ENCODE measurements around the gene WDFY4. TPM values are rescaled to one million over a fixed set of nuclear protein-coding genes. Genes with fewer than 3 reads are reported as not detected.

Gene WDFY4
- total and polyA plus RNA-seq, 2 of the 4 experiments (the other 2 are of a cell fraction): not detected

- Histone ChIP-seq H3K4me3 (ENCODE audit: insufficient read depth, low read depth, low read length) (no peak overlapping the region), H4K91ac (ENCODE audit: insufficient read depth, low read depth, low read length) (no peak overlapping the region), H2BK120ac (ENCODE audit: low read depth, low read length) (no peak overlapping the region), H2AFZ (replicated peaks; ENCODE audit: low read length, poor library complexity) (no peak overlapping the region), H2BK5ac (ENCODE audit: low read depth, low read length, poor library complexity, severe bottlenecking) (no peak overlapping the region), H3K9me3 (ENCODE audit: control insufficient read depth, insufficient read depth, low read length) (no peaks in the 10 kb centered on the region), H3K4me1 (ENCODE audit: control insufficient read depth, insufficient read depth, low read length) (no peaks in the 10 kb centered on the region), H3K14ac (replicated peaks; ENCODE audit: low read depth, low read length) (no peak overlapping the region), H3K27ac (ENCODE audit: insufficient read depth, low read length) (no peak overlapping the region), H2AK9ac (replicated peaks; ENCODE audit: low read depth, low read length, poor library complexity) (no peak overlapping the region), H3K23ac (ENCODE audit: low read depth, low read length) (no peak overlapping the region), H3K9me1 (ENCODE audit: insufficient read depth, low read length) (no peaks in the 10 kb centered on the region), H3K4me2 (ENCODE audit: low read depth, low read length) (no peak overlapping the region), H2BK20ac (ENCODE audit: low read depth, low read length) (no peak overlapping the region), H3K56ac (ENCODE audit: extremely low read depth, insufficient read depth, low read length) (no peak overlapping the region), H3K27me3 (ENCODE audit: control insufficient read depth, insufficient read depth, low read length) (peaks cover 4% of the 10 kb centered on the region), H4K20me1 (ENCODE audit: insufficient read depth, low read length) (no peaks in the 10 kb centered on the region), H2BK15ac (ENCODE audit: low read depth, low read length) (no peak overlapping the region), H4K8ac (ENCODE audit: low read depth in 2 of 2, low read length in 2 of 2) (no peak overlapping the region), H3K4ac (ENCODE audit: low read depth, low read length) (no peak overlapping the region), H3K79me1 (ENCODE audit: low read depth in 1 of 2, low read length in 2 of 2) (no peaks in the 10 kb centered on the region), H3K18ac (ENCODE audit: low read depth, low read length) (no peak overlapping the region), H3K9ac (ENCODE audit: low read depth, low read length) (no peak overlapping the region), H4K5ac (ENCODE audit: low read depth, low read length) (no peak overlapping the region), H2AK5ac (ENCODE audit: low read depth, low read length) (no peak overlapping the region), H3K36me3 (ENCODE audit: control insufficient read depth, insufficient read depth, low read length) (no peaks in the 10 kb centered on the region)
- no peak for ATAC-seq (ENCODE audit: low read depth)
- no TSS peak for BruUV-seq (replicated peaks)
- WGBS, 2 experiments (ENCODE audit: extremely low coverage in 2 of 2, insufficient read length in 1 of 2): no CpG with 5 or more reads among the region's 4 CpGs
- in situ Hi-C loops (cut with MboI; ENCODE audit: low sequenced_read_pairs): no loop called here
- POLR2A ChIA-PET (ENCODE audit: unreplicated experiment): interaction anchor here (0.6 kb wide), 1 partner anchor 72 kb away, joined by 3 read pairs; no protein-coding TSS in a partner anchor
- intact Hi-C loops (cut with micrococcal nuclease): no loop called here
- CTCF ChIA-PET: no interaction called here
- dilution Hi-C loops (cut with HindIII; ENCODE audit: low sequenced_read_pairs, unreplicated experiment): no loop called here
- DNase-seq: no peak
- TF ChIP-seq FOS (IDR thresholded peaks at IDR 0.05; ENCODE audit: low read depth, low read length) (no peak), CEBPB (IDR thresholded peaks at IDR 0.05; ENCODE audit: low read depth, low read length) (no peak), USF2 (IDR thresholded peaks at IDR 0.05; ENCODE audit: low read depth, low read length) (no peak), MXI1 (IDR thresholded peaks at IDR 0.05; ENCODE audit: borderline replicate concordance, low read depth, low read length) (no peak), RFX5 (IDR thresholded peaks at IDR 0.05; ENCODE audit: low read depth, low read length) (no peak), ELK1 (IDR thresholded peaks at IDR 0.05; ENCODE audit: borderline replicate concordance, low read depth, low read length) (no peak), MAZ (IDR thresholded peaks at IDR 0.05; ENCODE audit: borderline replicate concordance, low read depth, low read length) (no peak), NFE2L2 (IDR thresholded peaks at IDR 0.05; ENCODE audit: low read depth, low read length) (no peak), BHLHE40 (IDR thresholded peaks at IDR 0.05; ENCODE audit: low read depth, low read length) (no peak), MAFK (IDR thresholded peaks at IDR 0.05; ENCODE audit: low read depth, low read length) (no peak), SMC3 (IDR thresholded peaks at IDR 0.05; ENCODE audit: low read depth, low read length) (no peak), CHD1 (IDR thresholded peaks at IDR 0.05; ENCODE audit: low read depth, low read length) (no peak), RCOR1 (IDR thresholded peaks at IDR 0.05; ENCODE audit: insufficient replicate concordance, low read length) (no peak), RAD21 (IDR thresholded peaks at IDR 0.05; ENCODE audit: low read length) (no peak), POLR2A (IDR thresholded peaks at IDR 0.05; ENCODE audit: low read depth, low read length) (no peak), CTCF (conservative IDR thresholded peaks at IDR 0.05; ENCODE audit: low read depth, low read length) (no peak)
Observed at GRCh38 chr10:48765527-48765926, 80.9 kb downstream of the WDFY4 start.

Data from IMR-90 (cell line).